Middle frontal gyrus (tissue), 1 donor: ENCODE measurements around the gene TENM3.

Source experiments
- DNase-seq: peaks from one replicate; pipeline ENCODE4 v3.0.0-alpha.2; 2015; ENCODE audit warnings: low spot score; ENCODE audit errors: extremely low spot score

TENM3 gene

DNA sequence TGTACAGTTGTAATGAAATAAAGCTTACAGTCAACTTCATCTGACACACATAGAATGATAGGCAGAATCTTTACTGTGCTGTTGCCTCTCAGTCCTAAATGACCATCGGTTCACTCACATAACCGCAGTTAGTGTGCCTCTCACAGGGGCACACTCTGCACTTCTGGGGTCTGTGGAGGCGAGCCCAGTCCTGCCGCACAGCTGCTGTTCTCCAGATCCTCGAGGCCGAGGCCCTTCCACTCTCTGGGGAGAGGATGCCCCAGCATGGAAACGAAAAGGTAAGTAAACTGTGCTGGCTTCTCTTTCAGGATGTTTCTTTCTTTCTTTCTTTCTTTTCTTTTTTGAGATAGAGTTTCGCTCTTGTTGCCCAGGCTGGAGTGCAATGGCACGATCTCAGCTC is 586.0 kb downstream of the TENM3 start:
- DNase-seq, result no peak

DNA sequence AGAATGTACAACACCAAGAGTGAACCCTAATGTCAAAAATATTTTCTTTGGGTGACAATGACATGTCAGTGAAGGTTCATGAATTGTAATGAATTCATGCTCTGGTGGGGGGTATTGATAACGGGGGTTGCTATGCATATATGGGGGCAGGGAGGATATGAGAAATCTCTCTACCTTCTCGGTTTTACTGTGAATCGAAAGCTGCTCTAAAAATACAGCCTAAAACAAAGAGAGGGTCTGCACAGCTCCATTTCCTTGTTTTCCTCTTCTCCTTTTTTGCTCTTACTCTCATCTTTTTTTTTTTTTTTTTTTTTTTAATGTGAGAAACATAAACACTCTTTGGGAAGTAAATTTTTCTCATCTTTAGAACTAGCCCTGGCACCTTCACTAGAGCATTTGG is 588.2 kb downstream of the TENM3 start:
- DNase-seq, result no peak

DNA sequence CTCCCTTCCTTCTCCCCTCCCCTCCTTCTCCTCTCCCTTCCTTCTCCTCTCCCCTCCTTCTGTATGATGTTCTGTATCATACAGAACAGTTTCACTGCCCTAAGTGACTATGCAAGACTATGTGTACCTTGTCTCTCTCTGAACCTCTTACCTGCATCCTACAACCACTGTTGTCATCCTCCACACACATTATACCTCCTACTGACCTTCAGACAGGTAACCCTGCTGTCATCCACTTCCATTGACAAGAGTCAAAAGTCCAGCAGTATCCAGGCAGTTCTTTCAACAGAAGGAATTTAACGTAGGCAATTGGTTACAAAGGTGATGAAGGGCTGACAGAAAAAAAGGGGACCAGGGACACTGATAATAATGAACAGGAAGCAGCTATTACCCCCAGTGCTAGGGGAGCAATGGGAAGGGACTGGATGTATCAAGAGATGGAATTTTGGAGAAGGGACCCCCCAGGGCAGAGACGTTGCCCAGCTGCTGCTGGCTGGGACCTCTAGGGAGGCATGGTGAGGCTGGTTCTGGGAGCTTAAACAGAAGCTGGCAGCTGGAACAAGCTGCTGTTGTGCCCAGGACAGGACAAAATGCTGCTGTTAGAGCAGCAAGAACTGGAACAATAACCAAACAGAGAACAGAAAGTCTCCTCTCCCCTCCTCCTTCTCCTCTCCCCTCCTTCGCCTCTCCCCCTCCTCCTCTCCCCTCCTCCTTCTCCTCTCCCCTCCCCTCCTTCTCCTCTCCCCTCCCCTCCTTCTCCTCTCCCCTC is 589.3 kb downstream of the TENM3 start:
- DNase-seq, result no peak

DNA sequence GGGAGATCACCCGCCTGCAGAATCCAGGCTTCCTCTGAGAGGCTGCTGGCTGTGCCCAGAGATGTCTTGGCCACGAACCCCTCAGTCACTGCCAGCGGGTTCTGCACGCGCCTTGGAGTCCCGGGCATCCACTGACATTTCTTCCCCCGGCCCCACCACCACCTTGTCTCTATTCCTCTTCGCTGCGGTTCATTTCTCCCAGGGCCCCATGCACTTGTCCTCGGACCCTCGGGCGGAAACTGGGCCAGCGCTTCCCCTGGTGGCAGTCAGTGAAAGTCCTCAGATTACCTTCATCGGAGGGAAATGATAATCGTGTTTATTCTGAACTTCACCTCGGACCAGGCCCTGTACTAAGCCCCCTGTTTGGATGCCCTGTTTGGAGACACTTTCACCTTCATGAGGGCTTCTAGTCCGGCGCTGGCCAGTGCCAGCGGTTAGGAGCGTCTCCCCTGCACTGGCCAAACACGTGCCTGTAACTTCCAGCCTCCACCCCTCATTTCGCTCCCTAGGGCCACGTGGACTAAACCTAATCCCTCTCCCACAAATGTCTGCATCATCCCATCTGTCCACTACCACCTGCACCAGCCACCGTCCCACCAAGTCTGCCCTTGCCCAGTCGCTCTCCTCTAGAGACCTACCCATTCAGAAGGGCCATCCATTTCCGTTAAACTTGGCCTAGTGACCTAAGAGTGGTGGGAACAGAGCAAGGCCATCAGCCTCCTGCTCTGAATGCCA is 592.0 kb downstream of the TENM3 start:
- no peak for DNase-seq

DNA sequence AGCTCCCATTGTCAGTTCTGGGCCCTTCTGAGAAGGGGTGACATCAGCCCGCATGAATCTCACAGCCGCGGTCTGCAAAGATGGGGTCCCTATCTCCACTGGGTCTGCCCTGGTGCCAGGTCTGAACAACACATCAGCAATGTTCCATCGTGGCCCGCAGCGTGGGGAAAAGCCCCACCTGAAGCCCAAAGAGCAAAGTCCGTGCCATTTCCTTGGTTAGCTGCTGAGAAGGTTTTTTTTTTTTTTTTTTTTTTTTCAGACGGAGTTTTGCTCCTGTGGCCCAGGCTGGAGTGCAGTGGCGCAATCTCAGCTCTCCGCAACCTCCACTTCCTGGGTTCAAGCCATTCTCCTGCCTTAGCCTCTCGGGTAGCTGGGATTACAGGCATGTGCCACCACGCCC is 594.6 kb downstream of the TENM3 start:
- DNase-seq, result no peak

DNA sequence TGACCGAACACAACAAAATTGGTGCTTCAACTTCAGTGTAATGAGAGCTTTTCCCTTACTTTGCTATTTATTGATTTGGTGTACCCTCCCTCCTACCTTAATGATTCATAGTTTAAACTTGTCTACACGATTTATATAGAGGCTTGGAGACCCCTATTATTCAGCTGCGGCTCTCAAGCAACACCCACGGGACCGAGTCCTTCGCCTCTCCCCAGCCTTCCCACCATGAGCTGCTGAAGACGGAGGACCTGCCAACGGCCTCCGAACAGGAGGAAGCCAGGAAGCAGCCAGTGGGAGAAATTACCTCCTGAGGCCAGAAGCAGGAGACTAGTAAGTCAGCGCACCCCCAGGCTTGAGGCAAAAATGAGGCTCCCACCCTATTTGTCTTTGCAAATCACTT is 595.3 kb downstream of the TENM3 start:
- no peak for DNase-seq

DNA sequence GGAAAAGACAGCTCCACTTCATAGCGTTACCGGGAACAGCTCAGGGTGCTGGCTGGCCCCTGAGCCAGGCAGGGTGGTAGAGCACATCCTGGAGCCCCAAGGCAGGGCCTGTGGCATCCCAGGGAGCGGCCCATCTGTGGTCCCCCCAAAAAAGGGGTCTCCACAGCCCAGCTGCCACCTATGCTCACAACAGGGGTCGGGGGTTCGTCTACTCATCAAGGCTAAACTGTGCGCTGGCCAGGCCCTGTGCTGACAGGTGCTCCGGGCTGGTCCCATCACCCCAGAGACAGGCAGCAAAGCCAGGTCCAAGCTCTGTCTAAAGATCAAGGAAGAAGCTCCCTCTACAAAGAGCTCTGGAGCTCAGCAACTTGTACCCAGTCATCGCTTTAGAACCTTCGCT is 596.1 kb downstream of the TENM3 start:
- no peak for DNase-seq

DNA sequence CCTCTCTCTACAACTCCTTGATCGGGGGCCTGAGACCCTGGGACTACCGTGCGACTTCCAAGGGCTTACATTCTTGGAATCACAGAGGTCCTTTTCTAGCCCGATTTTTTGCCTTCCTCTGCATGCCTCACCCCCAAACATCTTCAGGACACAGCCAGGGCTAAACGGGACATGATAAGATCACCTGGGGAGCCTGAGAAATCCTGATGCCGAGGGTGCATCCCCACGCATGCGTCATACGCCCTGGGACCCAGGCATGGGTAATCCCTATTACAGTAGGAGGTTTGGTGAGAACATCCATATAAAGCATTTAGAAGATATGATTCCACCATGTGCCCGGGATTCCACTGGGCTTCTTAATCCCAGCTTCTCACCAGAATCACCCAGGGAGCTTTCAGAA is 596.9 kb downstream of the TENM3 start:
- DNase-seq, result no peak

DNA sequence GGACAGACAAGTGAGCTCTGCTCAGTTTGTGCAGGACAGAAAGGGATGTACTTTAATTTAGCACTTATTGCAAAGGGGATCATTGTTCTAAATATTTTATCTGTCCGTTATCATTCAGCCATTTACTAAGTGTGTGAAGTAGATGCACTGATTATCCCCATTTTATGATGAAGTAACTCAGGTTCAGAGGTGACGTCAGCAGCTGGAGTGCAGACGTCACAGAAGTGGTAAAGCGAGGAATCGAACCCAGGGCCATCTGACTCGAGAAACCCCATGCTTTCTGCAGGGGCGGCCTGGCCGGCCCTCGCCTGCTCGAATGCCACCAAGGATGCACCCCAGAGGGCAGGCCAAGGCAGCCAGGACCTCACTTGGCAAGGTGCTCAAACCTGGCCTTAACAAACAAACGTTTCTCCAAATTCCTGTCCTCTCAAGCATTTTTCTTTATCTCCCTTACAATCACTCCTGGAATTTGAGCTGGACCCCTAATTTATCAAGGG is 599.0 kb downstream of the TENM3 start:
- no peak for DNase-seq

DNA sequence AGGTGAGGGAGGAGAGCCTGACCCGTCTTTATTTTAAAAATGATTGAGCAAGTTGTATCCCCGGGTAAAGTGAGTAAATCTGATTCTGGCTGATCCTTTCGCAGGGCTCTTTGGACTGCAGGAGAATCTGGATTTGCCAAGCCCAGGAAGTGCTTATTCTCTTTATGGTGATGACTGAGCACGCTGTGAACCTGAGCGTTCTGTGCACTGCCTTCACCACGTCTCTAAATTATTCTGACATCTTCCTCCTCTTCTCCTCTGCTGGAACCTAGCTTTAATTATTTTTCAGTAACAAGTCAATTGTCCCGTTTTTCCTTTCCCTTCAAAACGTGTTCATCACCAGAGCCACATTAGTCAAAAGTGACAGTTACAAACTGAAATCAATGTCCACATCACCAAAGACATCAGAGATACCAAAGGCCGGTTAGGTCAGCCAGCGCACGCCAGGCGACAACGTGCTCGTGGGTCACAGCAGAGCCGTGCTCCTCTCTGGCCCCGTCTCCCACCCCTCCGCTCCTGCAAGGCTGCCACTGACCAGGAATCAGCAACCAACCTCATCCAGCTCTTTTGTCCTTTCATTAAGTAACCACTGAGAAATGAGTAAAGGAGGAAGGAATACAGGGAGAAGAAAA is 599.7 kb downstream of the TENM3 start:
- DNase-seq, result no peak

DNA sequence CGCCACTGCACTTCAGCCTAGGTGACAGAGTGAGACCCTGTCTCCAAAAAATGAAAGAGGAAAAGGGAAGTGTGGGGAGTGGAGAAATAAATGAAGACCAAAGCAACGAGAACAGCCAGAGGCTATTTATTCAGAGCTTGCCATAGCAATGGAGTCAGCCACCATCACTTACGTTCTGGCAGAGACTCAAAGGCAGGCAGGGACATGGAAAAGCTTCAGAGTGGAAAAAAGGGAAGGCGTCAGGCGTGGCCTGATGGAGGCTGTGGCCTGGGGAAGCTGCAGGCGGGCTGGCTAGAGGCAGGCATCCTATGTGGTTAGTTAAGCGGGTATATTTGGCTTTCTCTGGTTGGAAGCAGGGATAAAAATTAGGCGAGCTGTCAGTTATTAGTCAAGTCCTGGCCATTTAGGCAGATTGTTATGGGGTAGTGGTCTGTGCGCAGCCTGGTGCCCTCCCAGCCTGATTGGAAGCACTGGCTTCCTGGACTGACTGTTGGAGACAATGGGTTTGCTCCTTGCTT is 600.7 kb downstream of the TENM3 start:
- DNase-seq, result no peak

DNA sequence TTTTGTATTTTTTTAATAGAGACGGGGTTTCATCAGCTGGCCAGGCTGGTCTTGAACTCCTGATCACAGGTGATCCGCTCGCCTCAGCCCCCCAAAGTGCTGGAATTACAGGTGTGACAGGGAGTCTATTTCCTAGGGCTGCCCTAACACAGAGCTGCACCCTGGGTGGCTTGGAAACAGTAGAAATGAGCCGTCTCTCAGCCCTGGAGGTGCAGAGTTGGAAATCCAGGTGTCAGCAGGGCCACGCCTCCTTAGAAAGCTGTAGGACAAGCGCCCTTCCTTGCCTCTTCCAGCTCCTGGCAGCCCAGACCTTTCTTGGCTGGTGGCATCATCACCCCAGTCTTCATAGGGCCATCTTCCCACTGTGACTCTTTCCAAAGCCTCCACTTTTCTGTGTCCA is 602.4 kb downstream of the TENM3 start:
- no peak for DNase-seq

DNA sequence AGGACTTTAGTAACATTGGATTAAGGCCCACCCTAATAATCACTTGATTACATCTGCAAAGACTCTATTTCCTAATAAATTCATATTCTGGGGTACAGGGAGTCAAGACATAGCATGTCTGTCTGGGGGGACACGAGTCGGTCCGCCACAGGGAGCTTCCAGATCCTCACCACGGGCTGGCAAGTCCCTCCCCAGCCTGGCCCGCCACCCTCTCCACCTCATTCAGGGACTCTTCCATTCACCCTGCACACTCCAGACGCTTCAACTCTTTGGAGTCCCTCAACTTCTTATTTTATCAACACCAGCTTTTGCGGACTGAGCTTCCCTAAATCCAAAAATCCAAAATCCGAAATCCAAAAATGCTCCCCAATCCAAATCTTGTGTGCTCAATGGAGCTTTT is 602.8 kb downstream of the TENM3 start:
- no peak for DNase-seq

DNA sequence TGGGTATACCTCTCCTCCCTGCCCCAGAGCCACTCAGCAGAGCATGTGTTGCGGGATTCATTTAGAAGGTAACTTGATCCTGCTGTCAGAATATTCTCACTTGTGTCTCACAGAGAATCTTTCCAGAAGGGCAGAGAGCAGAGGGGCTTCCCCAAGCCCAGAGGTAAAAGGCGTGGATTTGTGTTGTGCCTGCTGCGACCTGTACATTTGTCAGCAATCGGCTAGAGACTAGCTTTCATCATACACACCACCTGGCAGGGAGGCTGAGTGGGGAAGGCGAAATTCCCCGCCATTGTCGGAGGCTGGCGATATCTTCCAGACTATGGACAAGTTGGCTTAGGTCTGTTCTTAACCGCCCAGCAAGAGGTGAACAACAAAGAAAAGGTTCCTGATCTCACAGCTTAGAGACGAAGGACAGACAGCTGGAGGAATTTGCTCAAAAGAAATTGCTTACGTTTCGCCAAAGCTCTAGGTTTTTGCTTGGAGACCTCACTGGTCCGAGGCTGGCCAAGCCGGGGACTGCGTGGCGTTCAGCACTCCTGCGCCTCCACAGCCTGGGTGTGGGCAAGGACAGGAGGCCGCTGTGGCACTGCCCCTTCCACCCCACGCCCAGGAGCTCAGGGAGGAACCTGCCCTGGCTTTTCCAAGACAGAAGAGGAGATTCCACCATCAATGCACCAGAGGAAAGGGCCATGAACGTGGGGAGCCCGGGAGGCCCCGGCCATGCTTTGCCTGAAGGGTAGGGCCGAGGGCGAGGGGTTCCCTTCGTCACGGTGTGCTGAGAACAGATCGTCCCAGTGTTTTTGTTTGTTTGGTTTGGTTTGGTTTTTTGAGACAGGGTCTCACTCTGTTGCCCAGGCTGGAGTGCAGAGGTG is 604.6 kb downstream of the TENM3 start:
- no peak for DNase-seq

DNA sequence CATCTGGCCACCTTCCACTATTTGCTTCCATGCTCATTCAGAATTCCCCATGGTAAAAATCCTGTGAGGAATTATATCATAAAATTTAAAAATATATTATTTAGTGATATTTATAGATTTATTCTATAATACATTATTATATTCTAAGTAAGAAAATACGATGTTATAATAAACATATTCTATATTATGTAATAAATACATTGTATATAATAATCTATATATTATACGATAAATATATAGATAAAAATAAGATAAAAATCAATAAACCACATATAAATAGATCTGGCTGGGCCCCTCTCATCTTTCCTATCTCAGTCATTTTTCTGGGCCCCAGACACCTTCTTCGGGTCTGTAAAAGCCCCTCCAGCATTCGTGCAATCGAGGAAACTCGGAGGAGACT is 605.5 kb downstream of the TENM3 start:
- DNase-seq, result no peak
